ENCODE measurements around the gene IL12RB1. TPM values are rescaled to one million over a fixed set of nuclear protein-coding genes. Genes with fewer than 3 reads are reported as not detected.

IL12RB1 gene
- total and polyA plus RNA-seq, 8 donors: 0.18 to 9.3 (median 0.77) TPM; not detected in 4

- 79 to 94% (median 86%) methylated on average over 6 of the region's 6 CpGs for WGBS, 5 donors
- Histone ChIP-seq H3K9me3 (no peaks in the 10 kb centered on the region), H3K4me1 (peaks cover 43 to 73% (median 52%) of the 10 kb centered on the region in 4 donors), H3K27ac (peak overlapping the region; percentile 16 to 65 (median 48)), H3K36me3 (peaks cover 53 to 66% (median 65%) of the 10 kb centered on the region in 4 donors), H3K4me3 (peak overlapping the region in 1 of 4 donors; percentile 13), H3K27me3 (no peaks in the 10 kb centered on the region)
- DNase-seq: peak in 1 of 2 donors; percentile 35
- TF ChIP-seq, protein P1, sequence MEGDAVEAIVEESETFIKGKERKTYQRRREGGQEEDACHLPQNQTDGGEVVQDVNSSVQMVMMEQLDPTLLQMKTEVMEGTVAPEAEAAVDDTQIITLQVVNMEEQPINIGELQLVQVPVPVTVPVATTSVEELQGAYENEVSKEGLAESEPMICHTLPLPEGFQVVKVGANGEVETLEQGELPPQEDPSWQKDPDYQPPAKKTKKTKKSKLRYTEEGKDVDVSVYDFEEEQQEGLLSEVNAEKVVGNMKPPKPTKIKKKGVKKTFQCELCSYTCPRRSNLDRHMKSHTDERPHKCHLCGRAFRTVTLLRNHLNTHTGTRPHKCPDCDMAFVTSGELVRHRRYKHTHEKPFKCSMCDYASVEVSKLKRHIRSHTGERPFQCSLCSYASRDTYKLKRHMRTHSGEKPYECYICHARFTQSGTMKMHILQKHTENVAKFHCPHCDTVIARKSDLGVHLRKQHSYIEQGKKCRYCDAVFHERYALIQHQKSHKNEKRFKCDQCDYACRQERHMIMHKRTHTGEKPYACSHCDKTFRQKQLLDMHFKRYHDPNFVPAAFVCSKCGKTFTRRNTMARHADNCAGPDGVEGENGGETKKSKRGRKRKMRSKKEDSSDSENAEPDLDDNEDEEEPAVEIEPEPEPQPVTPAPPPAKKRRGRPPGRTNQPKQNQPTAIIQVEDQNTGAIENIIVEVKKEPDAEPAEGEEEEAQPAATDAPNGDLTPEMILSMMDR (IDR thresholded peaks at IDR 0.05): no peak
- intact Hi-C loops (cut with DNase I; ENCODE audit: low total_unique reads): no loop called here
Observed at GRCh38 chr19:18014197-18014596, 72.5 kb downstream of the IL12RB1 start.

DNA sequence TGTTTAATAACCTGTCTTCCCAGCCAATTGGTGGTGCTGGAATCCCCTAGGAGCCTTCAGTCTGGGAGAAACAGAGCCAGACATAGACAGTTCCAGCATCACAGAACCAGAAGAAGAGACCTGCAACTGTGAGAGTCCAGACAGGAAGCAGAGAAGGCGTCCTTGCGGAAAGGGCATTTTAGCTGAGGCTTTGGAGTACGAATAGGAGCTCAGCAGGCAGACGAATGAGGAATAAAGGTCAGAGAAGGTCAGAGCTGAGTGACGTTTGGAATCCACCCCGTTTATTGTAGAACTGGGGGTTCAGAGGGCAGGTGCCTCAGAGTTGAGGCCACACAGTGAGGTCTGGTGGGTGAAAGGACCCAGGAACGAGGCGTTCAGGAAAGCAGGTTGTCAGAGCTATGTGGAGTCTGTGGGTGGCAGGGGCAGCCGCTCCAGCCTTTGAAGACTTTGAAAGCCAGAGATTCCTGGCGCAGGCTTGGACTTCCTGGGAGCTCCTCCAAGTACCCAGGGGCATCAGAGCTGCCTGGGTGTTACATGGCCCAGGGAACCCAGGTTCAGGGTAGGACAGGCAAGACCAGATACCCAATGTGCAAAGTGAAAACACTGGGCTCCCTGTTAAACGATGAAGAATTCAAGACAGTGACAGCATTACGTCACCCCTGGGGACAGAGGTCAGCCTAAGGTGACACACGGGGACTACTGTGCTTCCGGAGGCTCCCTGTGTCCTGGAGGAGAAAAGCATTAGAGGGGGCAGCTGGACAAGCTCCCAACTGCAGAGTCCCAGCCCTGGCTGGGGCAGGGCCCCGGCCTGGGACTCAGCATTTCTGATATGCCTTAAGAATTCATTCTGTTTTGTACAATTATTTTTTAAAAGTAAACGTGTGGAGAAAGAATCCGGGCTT lies 73.3 kb downstream of the IL12RB1 start:
- H3K27ac ChIP-seq: peak overlapping the region in 4 of 5 donors; percentile 44 to 65 (median 53)
- peaks cover 60 to 73% (median 71%) of the 10 kb centered on the region in 4 donors for H3K36me3 ChIP-seq
- no peak for DNase-seq
- no peaks in the 10 kb centered on the region for H3K27me3 ChIP-seq
- peak overlapping the region in 1 of 4 donors; percentile 13 for H3K4me3 ChIP-seq
- WGBS, 5 donors: 65 to 78% (median 72%) methylated on average over 17 of the region's 17 CpGs
- no peaks in the 10 kb centered on the region for H3K9me3 ChIP-seq
- TF ChIP-seq POLR2A (IDR thresholded peaks at IDR 0.05) (no peak), EP300 (IDR thresholded peaks at IDR 0.05) (no peak), POLR2AphosphoS5 (IDR thresholded peaks at IDR 0.05) (no peak)
- TF ChIP-seq, protein P1 (IDR thresholded peaks at IDR 0.05): no peak
- intact Hi-C loops (cut with DNase I; ENCODE audit: low total_unique reads): no loop called here
- H3K4me1 ChIP-seq: peaks cover 43 to 73% (median 53%) of the 10 kb centered on the region in 4 donors

DNA sequence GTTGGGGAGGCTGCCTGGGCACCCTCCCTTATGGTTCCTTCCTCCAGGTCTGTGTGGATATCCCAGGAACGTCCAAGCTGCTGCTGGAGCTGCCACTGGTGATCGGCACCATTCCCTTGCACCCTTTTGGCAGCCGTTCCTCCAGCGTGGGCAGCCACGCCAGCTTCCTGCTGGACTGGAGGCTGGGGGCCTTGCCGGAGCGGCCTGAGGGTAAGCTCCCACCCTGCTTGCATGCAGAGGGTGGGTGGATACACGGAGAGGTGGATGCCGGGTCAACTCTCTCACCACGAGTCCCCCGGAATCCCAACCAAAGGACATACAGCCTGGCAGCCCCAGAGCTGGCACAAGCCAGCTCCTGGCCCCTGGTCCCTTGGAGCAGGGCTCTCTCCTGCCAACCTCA lies 76.6 kb downstream of the IL12RB1 start:
- no peak for TF ChIP-seq POLR2AphosphoS5 (IDR thresholded peaks at IDR 0.05)
- TF ChIP-seq, protein P1 (IDR thresholded peaks at IDR 0.05): no peak
- TF ChIP-seq EP300 (IDR thresholded peaks at IDR 0.05): no peak
- no peak for TF ChIP-seq POLR2A (IDR thresholded peaks at IDR 0.05)
- peak overlapping the region; percentile 52 to 66 (median 60) for H3K4me3 ChIP-seq
- WGBS, 5 donors: 86 to 92% (median 88%) methylated on average over 5 to 11 of the region's 11 CpGs
- intact Hi-C loops (cut with DNase I; ENCODE audit: low total_unique reads): no loop called here
- H3K36me3 ChIP-seq: peaks cover 61 to 75% (median 69%) of the 10 kb centered on the region in 4 donors
- H3K27ac ChIP-seq: peak overlapping the region in 3 of 5 donors; percentile 85 to 88 (median 87)
- H3K9me3 ChIP-seq: no peaks in the 10 kb centered on the region
- H3K4me1 ChIP-seq: peaks cover 40 to 72% (median 49%) of the 10 kb centered on the region in 4 donors
- no peak for DNase-seq
- H3K27me3 ChIP-seq: no peaks in the 10 kb centered on the region

DNA sequence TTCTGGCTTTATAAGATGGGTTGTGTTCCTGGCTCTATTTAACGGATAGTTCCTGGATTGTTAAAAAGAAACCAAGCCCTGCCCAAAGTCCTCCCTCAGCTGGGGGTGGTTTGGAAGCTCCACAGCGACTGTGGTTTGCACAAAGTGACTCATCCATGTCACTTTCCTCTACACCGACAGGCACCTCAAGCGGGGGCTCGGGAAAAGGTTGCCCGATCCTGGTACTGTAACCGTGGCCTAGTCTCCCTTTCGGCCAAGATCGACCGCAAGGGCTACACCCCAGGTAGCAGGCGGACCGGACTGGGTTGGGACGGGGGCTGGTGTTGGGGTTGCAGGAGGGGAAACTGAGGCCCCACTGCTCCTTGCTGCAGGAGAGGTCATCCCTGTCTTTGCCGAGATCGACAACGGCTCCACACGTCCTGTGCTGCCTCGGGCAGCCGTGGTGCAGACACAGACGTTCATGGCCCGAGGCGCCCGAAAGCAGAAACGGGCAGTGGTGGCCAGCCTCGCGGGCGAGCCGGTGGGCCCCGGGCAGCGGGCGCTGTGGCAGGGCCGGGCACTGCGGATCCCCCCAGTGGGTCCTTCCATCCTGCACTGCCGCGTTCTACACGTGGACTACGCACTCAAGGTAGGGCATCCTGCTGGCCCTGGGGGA lies 77.2 kb downstream of the IL12RB1 start:
- WGBS, 5 donors: 91 to 95% (median 93%) methylated on average over 18 to 37 of the region's 37 CpGs
- no peak for DNase-seq
- intact Hi-C loops (cut with DNase I; ENCODE audit: low total_unique reads): no loop called here

More for the DNA sequence above, 77.2 kb downstream of the IL12RB1 start:
- Histone ChIP-seq H3K4me1 (peaks cover 37 to 71% (median 49%) of the 10 kb centered on the region in 4 donors), H3K9me3 (no peaks in the 10 kb centered on the region), H3K27me3 (no peaks in the 10 kb centered on the region), H3K4me3 (peak overlapping the region; percentile 52 to 66 (median 60)), H3K36me3 (peaks cover 55 to 72% (median 66%) of the 10 kb centered on the region in 4 donors), H3K27ac (peak overlapping the region in 4 of 5 donors; percentile 80 to 88 (median 86))
- TF ChIP-seq, protein P1 (IDR thresholded peaks at IDR 0.05): no peak
- no peak for TF ChIP-seq POLR2A (IDR thresholded peaks at IDR 0.05)
- TF ChIP-seq EP300 (IDR thresholded peaks at IDR 0.05): no peak
- TF ChIP-seq POLR2AphosphoS5 (IDR thresholded peaks at IDR 0.05): no peak

Measured in stomach (tissue), 9 donors.